HepG2 (cell line): Measurements from ENCODE around the gene SLC9A1.

Experiments used
- IKZF5 ChIP-seq: IDR thresholded peaks from 2 replicates; pipeline ENCODE4 v1.6.1; 2018; ENCODE audit warnings: missing genetic modification reagents, mild to moderate bottlenecking, missing compliant biosample characterization
- ZFP36L1 ChIP-seq: sonication (generic); formaldehyde crosslinking; IDR thresholded peaks from 2 replicates; pipeline ENCODE4 v1.8.0; 2022; ENCODE audit warnings: mild to moderate bottlenecking, missing genetic modification reagents, moderate library complexity
- ZFP41 ChIP-seq: sonication (generic); formaldehyde crosslinking; IDR thresholded peaks from 2 replicates; pipeline ENCODE4 v1.4.0; 2020; ENCODE audit warnings: mild to moderate bottlenecking, missing genetic modification reagents, borderline replicate concordance
- ZNF232 ChIP-seq: sonication (generic); formaldehyde crosslinking; IDR thresholded peaks from 2 replicates; pipeline ENCODE4 v1.4.0; 2020; ENCODE audit warnings: missing genetic modification reagents, borderline replicate concordance
- ZNF598 ChIP-seq: sonication (generic); formaldehyde crosslinking; IDR thresholded peaks from 2 replicates; pipeline ENCODE4 v1.5.1; 2020; ENCODE audit warnings: mild to moderate bottlenecking, missing genetic modification reagents, borderline replicate concordance
- TF ChIP-seq, protein P1 (sequence below): sonication (generic); formaldehyde crosslinking; IDR thresholded peaks from 2 replicates; pipeline ENCODE4 v1.4.0; 2020; ENCODE audit warnings: missing genetic modification reagents

DNA sequence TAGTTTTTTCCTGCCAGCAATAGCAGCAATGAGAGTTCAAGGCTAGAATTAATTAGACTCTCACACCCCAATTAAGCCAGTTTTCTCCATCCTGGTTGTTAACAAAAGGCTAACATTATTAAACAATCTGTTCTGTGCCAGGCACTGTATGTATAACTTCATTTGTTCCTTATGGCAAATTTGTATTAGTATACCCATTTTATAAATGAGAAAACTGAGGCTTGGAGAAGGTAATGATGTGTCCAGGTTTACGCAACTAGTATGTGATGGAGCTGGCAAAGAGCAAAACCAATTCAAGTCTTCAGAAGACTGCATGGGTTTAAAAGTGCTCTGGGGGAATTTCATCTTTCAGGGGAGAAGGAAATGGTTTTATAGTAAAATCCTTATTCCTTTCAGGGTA lies 38.3 kb upstream of the SLC9A1 start:
- TF ChIP-seq ZFP41, result no peak
- no peak for TF ChIP-seq ZFP36L1 (CRISPR knock-in tag)
- no peak for TF ChIP-seq IKZF5 (CRISPR knock-in tag)
- TF ChIP-seq ZNF232 (CRISPR knock-in tag), result no peak
- TF ChIP-seq, protein P1, sequence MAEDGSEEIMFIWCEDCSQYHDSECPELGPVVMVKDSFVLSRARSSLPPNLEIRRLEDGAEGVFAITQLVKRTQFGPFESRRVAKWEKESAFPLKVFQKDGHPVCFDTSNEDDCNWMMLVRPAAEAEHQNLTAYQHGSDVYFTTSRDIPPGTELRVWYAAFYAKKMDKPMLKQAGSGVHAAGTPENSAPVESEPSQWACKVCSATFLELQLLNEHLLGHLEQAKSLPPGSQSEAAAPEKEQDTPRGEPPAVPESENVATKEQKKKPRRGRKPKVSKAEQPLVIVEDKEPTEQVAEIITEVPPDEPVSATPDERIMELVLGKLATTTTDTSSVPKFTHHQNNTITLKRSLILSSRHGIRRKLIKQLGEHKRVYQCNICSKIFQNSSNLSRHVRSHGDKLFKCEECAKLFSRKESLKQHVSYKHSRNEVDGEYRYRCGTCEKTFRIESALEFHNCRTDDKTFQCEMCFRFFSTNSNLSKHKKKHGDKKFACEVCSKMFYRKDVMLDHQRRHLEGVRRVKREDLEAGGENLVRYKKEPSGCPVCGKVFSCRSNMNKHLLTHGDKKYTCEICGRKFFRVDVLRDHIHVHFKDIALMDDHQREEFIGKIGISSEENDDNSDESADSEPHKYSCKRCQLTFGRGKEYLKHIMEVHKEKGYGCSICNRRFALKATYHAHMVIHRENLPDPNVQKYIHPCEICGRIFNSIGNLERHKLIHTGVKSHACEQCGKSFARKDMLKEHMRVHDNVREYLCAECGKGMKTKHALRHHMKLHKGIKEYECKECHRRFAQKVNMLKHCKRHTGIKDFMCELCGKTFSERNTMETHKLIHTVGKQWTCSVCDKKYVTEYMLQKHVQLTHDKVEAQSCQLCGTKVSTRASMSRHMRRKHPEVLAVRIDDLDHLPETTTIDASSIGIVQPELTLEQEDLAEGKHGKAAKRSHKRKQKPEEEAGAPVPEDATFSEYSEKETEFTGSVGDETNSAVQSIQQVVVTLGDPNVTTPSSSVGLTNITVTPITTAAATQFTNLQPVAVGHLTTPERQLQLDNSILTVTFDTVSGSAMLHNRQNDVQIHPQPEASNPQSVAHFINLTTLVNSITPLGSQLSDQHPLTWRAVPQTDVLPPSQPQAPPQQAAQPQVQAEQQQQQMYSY (CRISPR knock-in tag), result no peak
- TF ChIP-seq ZNF598, result no peak
